ENCODE results near the gene CAPZA3.
"Not testable (repeated sequence)": the region's sequence is repeated elsewhere in the genome, so short reads cannot be mapped to it uniquely, and the experiment has no call there.

Gene CAPZA3

GRCh38 chr12:18754124-18754707 is 16.3 kb downstream of the CAPZA3 start:
- no peak for DNase-seq

GRCh38 chr12:18755341-18755740 is 17.4 kb downstream of the CAPZA3 start:
- DNase-seq, result no peak

GRCh38 chr12:18766479-18766878 is 28.6 kb downstream of the CAPZA3 start:
- DNase-seq, result not testable (repeated sequence)

GRCh38 chr12:18782827-18783226 is 44.9 kb downstream of the CAPZA3 start:
- DNase-seq, result no peak

- DNase-seq, result not testable (repeated sequence)
Measured at GRCh38 chr12:18785465-18785864, 47.5 kb downstream of the CAPZA3 start.

Measured in CD4-positive, alpha-beta T cell treated with Interleukin-21 for 1 hour (primary cell).